OCI-LY3 (cell line): ENCODE measurements around the gene OR10A3.

Experiments used
- H2AFZ ChIP-seq: fragments of 200-600, 300-600 bp; shearing (Covaris generic); 2 replicates; pipeline ENCODE4 v1.6.0; 2014; ENCODE audit warnings: antibody characterized with exemption, low read depth, low read length
- H3K27ac ChIP-seq: fragments of 200-600, 300-600 bp; sonication (generic); 2 replicates; pipeline ENCODE4 v1.5.1; 2014; ENCODE audit warnings: mild to moderate bottlenecking, low read length, moderate library complexity, mixed read lengths
- H3K27me3 ChIP-seq: fragments of 200-600, 300-600 bp; sonication (generic); 2 replicates; pipeline ENCODE4 v1.6.1; 2014; ENCODE audit warnings: low read depth, low read length, mixed read lengths
- H3K36me3 ChIP-seq: fragments of 200-600, 300-600 bp; sonication (generic); replicated peaks from 2 replicates; pipeline ENCODE3; 2014; ENCODE audit warnings: low read depth, low read length, mixed read lengths
- H3K4me1 ChIP-seq: fragments of 300-600, 200-600 bp; sonication (generic); 2 replicates; pipeline ENCODE4 v1.6.1; 2014; ENCODE audit warnings: low read length, mixed read lengths
- H3K4me2 ChIP-seq: fragments of 200-600, 300-600 bp; sonication (generic); 2 replicates; pipeline ENCODE4 v1.6.1; 2014; ENCODE audit warnings: low read length, mixed read lengths
- H3K4me3 ChIP-seq: fragments of 300-600, 200-600 bp; sonication (generic); 2 replicates; pipeline ENCODE4 v1.5.1; 2014; ENCODE audit warnings: antibody characterized with exemption, mild to moderate bottlenecking, low read length, moderate library complexity
- H3K79me2 ChIP-seq: fragments of 300-600, 200-600 bp; shearing (Covaris generic); 2 replicates; pipeline ENCODE4 v1.6.1; 2014; ENCODE audit warnings: mild to moderate bottlenecking, low read length, mixed read lengths
- H3K9ac ChIP-seq: fragments of 300-600, 200-600 bp; shearing (Covaris generic); 2 replicates; pipeline ENCODE4 v1.6.0; 2014; ENCODE audit warnings: mild to moderate bottlenecking, low read length, moderate library complexity
- H3K9me3 ChIP-seq: fragments of 200-600, 300-600 bp; shearing (Covaris generic); 2 replicates; pipeline ENCODE4 v1.6.1; 2014; ENCODE audit warnings: low read length, mixed read lengths; ENCODE audit not compliant: insufficient read depth
- H4K20me1 ChIP-seq: fragments of 200-600, 300-600 bp; sonication (generic); 2 replicates; pipeline ENCODE4 v1.6.1; 2016; ENCODE audit warnings: low read length, mixed read lengths; ENCODE audit not compliant: insufficient read depth
- EZH2phosphoT487 ChIP-seq: fragments of 200-600 bp; shearing (Covaris generic); IDR thresholded peaks from 2 replicates; pipeline ENCODE4 v1.6.1; 2018; ENCODE audit warnings: antibody characterized with exemption, mixed run types, low read depth
- TF ChIP-seq, protein P1 (sequence below): fragments of 200-600, 300-600 bp; sonication (generic); IDR thresholded peaks from 2 replicates; pipeline ENCODE4 v1.5.1; 2014; ENCODE audit warnings: antibody characterized with exemption, low read length, low read depth

OR10A3 gene

DNA sequence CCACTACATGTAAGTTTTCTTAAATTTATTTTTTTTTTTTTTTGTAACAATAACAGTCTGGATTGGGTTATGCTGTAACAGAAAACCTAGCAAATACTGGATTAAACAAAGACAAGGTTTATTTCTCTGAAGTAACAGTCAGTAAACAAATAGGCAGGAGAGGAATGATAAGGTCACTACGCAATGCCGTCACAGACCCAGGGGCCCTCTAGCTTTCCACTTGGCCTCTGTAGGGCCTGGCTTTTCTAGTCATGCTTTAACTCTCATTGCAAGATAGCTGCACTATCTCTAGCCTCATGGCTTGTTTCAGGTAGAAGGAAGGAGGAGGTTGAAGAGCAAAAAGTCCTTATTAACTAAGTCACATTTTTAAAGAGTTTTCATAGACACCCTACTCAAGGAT is 17.0 kb downstream of the OR10A3 start:
- Histone ChIP-seq H3K9me3 (0 out of 2 replicates have a peak, but pooled peaks cover 5% of the 10 kb centered on the region), H3K79me2 (no peaks in the 10 kb centered on the region), H3K36me3 (no peaks in the 10 kb centered on the region), H3K9ac (no peak overlapping the region), H4K20me1 (no peaks in the 10 kb centered on the region), H3K4me1 (no peaks in the 10 kb centered on the region), H3K4me2 (no peak overlapping the region), H2AFZ (no peak overlapping the region), H3K27ac (no peak overlapping the region), H3K4me3 (no peak overlapping the region), H3K27me3 (no peaks in the 10 kb centered on the region)
- TF ChIP-seq, protein P1, sequence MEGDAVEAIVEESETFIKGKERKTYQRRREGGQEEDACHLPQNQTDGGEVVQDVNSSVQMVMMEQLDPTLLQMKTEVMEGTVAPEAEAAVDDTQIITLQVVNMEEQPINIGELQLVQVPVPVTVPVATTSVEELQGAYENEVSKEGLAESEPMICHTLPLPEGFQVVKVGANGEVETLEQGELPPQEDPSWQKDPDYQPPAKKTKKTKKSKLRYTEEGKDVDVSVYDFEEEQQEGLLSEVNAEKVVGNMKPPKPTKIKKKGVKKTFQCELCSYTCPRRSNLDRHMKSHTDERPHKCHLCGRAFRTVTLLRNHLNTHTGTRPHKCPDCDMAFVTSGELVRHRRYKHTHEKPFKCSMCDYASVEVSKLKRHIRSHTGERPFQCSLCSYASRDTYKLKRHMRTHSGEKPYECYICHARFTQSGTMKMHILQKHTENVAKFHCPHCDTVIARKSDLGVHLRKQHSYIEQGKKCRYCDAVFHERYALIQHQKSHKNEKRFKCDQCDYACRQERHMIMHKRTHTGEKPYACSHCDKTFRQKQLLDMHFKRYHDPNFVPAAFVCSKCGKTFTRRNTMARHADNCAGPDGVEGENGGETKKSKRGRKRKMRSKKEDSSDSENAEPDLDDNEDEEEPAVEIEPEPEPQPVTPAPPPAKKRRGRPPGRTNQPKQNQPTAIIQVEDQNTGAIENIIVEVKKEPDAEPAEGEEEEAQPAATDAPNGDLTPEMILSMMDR = no peak
- TF ChIP-seq EZH2phosphoT487 = no peak

DNA sequence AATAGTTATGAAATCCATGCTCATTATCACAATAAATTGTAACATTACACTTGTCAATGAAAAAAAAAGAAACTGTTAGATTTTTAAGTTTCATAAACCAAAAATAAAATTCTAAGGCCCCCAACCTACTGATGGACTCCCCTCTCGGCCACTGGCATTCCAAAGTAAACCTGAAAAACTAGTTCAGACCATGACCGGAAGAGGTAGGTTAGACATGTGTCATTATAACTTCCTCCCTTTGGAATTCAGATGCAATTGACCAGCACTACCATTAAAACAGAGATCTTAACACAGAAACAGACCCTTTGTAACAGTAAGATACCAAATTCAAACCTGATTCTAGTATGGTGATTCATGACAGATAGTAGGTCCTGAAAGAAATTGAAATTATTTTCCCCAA is 23.4 kb downstream of the OR10A3 start:
- H3K4me3 ChIP-seq = no peak overlapping the region
- H3K36me3 ChIP-seq = no peaks in the 10 kb centered on the region
- no peak overlapping the region for H2AFZ ChIP-seq
- TF ChIP-seq, protein P1 = no peak
- no peak for TF ChIP-seq EZH2phosphoT487
- H3K27me3 ChIP-seq = no peaks in the 10 kb centered on the region
- H3K79me2 ChIP-seq = no peaks in the 10 kb centered on the region
- no peak overlapping the region for H3K4me2 ChIP-seq
- H3K4me1 ChIP-seq = no peaks in the 10 kb centered on the region
- no peaks in the 10 kb centered on the region for H4K20me1 ChIP-seq
- no peak overlapping the region for H3K9ac ChIP-seq
- no peak overlapping the region for H3K27ac ChIP-seq
- no peaks in the 10 kb centered on the region; the same call in 1 of the 2 replicates for H3K9me3 ChIP-seq

DNA sequence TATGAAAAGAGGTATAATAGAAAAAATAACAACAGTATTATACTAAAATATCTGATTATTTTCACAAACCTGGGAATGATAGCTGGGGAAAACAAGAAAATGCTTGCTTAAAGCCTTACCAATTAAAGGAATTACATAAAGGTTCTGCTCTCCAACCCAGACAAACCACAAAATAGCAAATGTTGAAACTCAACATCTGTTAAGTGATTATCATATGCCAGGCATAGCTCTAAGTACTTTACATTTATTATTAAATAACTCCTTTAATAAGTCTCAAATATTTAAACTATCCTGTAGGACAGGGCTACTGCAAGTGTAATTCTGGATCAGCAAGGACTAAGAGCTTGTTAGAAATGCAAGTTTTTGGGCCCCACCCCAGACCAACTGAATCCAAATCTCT is 30.5 kb downstream of the OR10A3 start:
- TF ChIP-seq, protein P1 = no peak
- TF ChIP-seq EZH2phosphoT487 = no peak

DNA sequence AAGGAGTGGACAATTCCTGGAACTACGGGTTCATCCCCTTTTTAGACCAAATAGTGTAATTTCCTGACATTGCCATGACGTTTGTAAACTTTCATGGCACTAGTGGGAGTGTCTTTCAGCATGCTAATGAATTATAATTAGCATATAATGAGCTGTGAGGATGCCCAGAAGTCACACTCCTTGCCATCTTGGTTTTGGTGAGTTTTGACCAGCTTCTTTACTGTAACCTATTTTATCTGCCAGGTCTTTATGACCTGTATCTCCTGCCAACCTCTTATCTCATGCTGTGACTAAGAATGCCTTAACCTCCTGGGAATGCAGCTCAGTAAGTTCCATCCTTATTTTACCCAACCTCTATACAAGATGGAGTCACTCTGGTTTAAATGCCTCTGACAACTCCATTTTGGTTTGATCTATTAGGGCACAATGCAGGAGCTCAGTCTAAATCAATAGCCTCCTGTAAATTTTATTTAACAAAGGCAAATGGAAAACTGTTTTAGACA is 31.2 kb downstream of the OR10A3 start:
- Histone ChIP-seq H3K9ac (no peak overlapping the region), H3K4me1 (peaks cover 3% of the 10 kb centered on the region; the same call in 1 of the 2 replicates), H3K27ac (no peak overlapping the region), H3K9me3 (no peaks in the 10 kb centered on the region), H3K36me3 (no peaks in the 10 kb centered on the region), H4K20me1 (no peaks in the 10 kb centered on the region), H2AFZ (no peak overlapping the region), H3K79me2 (no peaks in the 10 kb centered on the region), H3K4me3 (no peak overlapping the region), H3K4me2 (no peak overlapping the region), H3K27me3 (no peaks in the 10 kb centered on the region)
- TF ChIP-seq, protein P1 = no peak
- TF ChIP-seq EZH2phosphoT487 = no peak

More for the DNA sequence above, 30.5 kb downstream of the OR10A3 start:
- Histone ChIP-seq H3K4me1 (peaks cover 3% of the 10 kb centered on the region; the same call in 1 of the 2 replicates), H3K9me3 (no peaks in the 10 kb centered on the region), H3K27ac (no peak overlapping the region), H3K9ac (no peak overlapping the region), H3K4me2 (no peak overlapping the region), H2AFZ (no peak overlapping the region), H4K20me1 (no peaks in the 10 kb centered on the region), H3K4me3 (no peak overlapping the region), H3K79me2 (no peaks in the 10 kb centered on the region), H3K36me3 (no peaks in the 10 kb centered on the region), H3K27me3 (no peaks in the 10 kb centered on the region)
